ENCODE results near the gene KCTD21.

KCTD21 gene

DNA sequence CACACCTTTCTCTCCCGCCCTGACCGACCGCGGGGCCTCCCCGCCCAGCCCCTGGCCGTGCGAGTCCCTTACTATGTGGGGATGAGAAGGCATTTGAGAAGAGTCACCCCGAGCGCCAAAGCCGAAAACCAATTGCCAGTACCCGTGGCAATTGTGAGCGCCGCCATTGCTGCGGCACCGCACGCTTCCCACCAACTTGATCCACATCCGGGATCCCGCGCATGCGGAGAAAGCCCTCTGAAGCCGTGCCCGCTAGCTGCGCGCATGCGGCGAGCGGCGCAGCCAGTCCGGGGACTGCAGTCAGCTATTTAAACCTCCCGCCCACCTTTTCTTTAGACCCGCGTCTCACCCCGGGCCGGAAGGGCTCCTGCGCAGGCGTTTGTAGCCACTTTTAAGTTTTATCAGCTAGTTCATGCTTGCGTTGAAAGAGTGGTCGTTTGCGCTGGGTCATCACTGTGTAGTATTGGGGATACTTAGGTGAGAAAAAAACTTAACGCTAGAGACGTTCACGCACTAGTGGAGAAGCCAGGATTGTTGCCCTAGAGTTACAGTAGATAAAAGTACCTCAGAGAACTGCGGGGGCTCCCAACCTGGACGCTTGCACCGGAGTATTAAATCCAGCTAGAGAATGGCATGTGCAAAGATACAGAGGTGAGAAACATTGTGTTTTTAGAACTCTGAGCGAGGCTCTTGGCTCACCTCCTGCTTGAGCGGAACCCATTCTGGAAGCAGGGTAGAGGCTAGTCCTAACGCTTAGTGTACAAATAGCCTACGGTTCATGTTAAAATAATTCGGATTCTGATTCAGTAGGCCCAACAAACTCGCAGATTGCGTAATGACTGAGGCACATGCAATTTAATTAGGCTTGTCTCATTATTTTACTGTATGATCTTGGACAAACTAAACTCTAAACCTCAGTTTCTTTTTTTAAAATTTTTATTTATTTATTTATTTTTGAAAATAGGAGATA lies 48.7 kb downstream of the KCTD21 start, which contains the start of gene ALG8:
ALG8 (minus strand) TSS at position 205 of the 970 bp plus-strand sequence; CDS start at position 167, 38 bp downstream.
- peak; percentile 85 to 86 for DNase-seq (ENCODE audit: low read depth in 2 of 2)

DNA sequence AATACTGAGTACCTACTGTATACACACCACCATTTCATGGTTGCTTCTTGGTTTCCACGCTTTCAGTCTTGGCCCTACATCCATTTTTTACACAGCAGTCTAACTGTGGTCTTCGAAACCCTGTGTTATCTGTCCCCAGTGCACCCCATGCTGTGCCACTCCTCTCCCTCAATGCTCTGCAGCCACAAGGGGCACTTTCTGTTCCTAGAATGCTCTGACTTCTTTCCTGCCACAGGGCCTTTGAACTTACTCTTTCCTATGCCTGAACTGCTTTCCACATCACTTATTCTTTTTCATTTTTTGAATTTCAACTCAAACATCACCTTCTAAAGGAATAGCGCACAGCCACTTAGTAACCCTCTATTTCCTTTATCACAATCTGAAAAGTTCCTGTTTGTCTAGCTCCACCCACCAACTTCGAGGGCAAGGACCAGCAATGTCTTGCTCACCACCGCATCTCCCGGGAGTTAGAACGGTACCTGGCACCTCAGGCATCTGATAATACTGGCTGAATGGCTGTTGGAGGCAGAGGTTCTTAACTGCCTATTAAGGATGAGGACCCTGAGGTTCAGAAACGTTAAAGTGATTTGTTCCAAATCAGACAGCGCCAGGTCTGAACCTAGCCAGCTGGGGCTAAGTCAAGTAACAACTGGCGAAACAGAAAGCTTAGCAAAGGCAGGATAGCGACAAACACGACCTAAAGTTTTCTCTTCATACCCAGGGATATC lies 49.6 kb downstream of the KCTD21 start:
- no peak for DNase-seq (ENCODE audit: low read depth in 2 of 2)

DNA sequence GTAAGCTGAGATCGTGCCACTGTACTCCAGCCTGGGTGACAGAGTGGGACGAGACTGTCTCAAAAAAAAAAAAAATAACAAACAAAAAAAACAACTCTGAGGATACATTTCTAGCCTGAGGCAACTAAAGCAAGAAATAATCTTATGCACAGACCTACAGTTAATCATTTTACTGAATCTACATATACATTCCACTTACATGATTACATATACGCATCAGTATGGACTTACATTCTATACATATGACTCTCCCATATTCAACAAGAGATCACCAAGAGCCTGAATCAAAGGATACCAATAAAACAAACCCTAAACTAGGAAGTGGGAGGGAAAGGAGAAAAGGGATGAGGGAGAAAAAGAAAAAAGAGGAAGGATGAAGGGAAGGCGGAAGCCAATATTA lies 50.1 kb downstream of the KCTD21 start:
- DNase-seq (ENCODE audit: low read depth in 2 of 2) = no peak

DNA sequence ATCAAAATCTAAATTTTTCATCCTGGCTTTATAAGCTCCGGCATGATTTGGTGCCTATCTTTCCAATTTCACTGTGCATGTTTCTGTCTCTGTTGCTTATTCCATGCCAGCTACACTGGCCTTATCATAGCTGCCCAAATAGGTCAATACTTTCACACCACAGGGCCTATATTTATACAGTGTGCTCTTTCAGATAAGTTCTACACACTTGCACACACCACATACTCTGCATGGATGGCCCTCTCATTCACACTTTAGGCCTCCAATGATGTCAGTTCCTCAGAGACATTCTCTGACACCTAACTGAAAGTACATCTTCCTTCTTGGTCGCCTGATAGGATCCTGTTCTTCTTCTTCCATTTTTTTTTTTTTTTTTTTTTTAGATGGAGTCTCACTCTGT lies 56.0 kb downstream of the KCTD21 start:
- no peak for DNase-seq (ENCODE audit: low read depth in 2 of 2)

DNA sequence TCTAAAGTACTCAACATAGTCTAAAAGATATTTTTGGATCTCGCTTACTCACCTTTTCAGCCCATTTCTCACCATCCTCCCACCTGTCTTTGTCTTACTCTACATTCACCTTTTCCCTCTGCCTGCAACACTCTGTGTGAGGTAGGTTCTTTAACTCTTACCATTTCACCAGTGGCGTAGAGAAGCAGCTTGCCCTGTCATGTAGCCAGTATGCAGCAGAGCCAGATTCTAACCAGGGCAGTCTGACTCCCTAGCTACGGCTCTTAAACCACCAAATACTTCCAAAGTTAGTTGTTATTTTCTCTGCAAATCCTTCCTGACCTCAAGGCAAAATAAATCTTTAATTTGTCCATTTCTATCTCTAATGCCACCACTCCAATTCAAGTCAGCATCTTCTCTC lies 56.5 kb downstream of the KCTD21 start:
- no peak for DNase-seq (ENCODE audit: low read depth in 2 of 2)

DNA sequence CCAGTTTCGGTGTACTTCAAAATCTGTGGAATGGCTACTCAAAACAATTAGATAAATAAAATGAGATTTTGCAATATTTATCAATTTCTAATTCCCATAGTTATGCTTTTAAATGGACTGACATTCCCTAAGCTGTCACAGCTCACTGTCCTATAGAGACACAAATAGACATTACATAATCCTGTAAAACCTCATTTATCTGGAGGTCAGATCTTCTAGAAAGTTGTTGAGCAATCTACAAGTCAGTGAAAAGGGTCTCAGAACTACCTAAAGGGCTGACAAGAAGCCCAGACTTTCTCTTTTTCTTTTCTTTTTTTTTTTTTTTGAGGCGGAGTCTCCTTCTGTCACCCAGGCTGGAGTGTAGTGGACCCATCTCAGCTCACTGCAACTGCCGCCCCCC lies 61.0 kb downstream of the KCTD21 start:
- no peak for DNase-seq (ENCODE audit: low read depth in 2 of 2)

All from fibroblast of skin of left biceps (primary cell).